NCI-H1092 (cell line): Measurements from ENCODE around the gene ARHGEF28.

Experiments used
- DNase-seq: peaks from one replicate; lab custom pipeline; 2025; lab: John Stamatoyannopoulos, UW

ARHGEF28 gene

GRCh38 chr5:73698011-73698410 lies 72.0 kb downstream of the ARHGEF28 start:
- no peak for DNase-seq

DNA sequence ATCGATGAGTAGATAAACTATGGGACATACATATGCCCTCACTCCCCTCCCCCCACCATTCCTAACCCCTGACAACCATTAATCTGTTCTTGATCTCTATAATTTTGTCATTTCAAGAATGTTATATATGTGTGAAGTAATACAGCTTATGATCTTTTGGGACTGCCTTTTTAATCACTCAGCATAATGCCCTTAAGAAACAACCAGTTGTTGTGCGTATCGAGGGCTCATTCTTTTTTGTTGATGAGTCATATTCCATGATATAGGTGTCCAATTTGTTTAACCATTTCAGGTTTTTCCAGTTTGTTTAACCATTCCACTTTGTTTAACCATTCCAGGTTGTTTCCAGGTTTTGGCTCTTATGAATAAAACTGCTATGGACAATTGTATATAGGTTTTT lies 75.6 kb downstream of the ARHGEF28 start:
- DNase-seq = no peak

- DNase-seq = no peak
Measured at GRCh38 chr5:73702534-73702933, 76.5 kb downstream of the ARHGEF28 start.

- DNase-seq = no peak
Measured at GRCh38 chr5:73702951-73703350, 77.0 kb downstream of the ARHGEF28 start.

DNA sequence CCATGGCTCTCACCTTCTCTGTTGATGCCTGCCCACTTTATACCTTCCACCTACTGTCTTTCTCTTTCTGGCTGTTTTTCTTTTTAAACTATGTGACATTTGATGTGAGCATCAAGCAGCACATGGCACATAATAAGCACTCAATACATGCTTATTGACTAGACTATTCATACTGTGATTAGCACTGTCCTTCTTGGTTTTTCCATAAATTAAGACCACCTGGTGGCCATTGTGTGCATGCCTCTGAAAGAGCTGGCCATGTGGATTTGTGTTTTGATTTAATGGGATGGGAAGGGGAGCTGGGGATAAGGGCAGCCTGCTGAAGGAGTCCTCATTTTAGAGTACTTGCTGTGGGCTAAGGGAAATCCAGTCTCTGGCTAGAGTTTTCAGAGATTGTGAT lies 79.4 kb downstream of the ARHGEF28 start:
- DNase-seq = no peak

DNA sequence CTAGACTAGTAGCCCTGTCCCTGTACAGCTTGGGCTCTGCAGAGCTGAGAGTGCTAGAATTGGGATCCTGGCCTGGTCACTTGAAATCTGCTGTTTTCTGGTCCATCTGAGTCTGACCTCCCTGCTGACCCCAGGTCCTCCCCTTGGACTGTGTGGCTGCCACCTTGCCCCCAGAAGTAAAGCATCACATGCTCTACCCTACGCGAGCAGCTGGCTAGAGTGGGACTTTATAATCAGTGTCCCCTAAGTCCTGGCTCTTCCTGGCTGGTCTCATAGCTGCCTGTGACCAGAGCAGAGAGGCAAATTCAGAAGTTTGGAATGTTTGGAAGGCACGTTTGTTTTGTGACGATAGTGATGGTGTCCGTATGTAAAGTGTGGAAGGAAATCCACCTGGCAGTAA lies 81.0 kb downstream of the ARHGEF28 start:
- no peak for DNase-seq

- DNase-seq = no peak
Measured at GRCh38 chr5:73709536-73710129, 83.6 kb downstream of the ARHGEF28 start.

GRCh38 chr5:73716284-73716808 lies 90.3 kb downstream of the ARHGEF28 start:
- DNase-seq = no peak

GRCh38 chr5:73718762-73719161 lies 92.8 kb downstream of the ARHGEF28 start:
- DNase-seq = no peak

DNA sequence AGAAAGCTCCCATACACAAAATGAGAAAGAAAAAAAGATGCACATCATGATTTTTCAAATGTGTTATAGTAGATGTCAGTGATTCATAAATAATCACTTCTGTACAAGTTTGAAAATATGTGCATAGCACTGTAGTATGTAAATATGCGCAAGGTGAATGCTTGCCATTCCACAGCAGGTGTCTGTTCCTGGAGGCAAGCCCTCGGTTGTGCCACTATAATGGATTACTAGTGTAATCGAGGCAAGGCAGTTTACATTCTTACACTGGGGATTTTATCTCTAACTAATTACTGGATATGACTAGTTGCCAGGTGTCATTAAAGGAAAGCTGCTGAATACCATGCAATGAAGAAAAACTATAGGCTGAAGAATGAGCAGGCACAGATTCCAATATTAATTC lies 93.6 kb downstream of the ARHGEF28 start:
- DNase-seq = no peak

- no peak for DNase-seq
Measured at GRCh38 chr5:73722231-73722630, 96.2 kb downstream of the ARHGEF28 start.

DNA sequence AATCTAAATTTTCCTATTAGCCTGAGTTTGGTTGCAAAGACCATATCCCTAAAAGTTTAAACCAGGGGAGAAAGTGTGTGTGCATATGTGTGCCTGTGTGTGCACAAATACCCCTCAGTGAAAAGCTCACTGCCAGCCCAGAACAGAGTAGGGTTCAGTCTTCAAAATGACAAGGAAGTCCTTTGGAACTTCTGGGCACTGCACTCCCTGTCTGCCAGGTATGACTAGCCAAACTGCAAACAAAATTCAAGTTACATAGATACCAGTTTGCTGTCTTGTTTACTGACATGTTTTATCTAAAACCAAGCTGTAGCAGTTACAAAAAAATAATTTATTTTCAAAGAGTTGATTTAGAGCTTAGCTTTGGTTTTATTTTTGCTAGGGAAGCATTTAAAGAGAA lies 100.1 kb downstream of the ARHGEF28 start:
- DNase-seq = no peak

DNA sequence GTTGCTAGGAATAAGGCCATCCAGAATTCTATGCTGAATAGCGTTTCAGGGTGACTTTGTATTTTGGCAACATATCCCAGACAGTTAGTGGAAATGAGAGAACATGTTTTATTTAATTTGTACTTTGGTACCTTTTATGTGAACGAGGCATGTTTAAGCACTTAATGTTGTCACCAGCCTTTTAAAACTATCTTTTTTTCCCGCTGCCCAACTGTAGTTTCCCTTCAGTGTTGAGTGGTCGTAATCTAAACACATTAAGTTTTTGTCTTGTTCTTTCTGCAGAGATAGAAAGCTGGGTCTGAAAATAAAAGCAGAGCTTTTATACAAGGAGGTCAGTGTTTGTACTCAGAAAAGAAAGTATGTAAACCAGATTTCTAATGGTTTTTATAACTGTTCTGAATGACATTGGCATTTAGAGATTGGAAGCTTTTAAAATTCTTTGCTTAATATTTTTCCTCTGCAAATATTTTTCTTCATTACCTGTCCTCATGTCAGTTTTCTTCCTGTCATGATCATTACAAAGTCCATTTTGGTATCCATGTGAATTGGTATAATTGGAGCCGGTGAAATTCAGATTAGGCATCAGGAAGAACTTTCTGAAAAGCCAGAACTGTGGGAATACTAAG lies 100.7 kb downstream of the ARHGEF28 start:
- DNase-seq = no peak

- DNase-seq = no peak
Measured at GRCh38 chr5:73727470-73727869, 101.5 kb downstream of the ARHGEF28 start.

DNA sequence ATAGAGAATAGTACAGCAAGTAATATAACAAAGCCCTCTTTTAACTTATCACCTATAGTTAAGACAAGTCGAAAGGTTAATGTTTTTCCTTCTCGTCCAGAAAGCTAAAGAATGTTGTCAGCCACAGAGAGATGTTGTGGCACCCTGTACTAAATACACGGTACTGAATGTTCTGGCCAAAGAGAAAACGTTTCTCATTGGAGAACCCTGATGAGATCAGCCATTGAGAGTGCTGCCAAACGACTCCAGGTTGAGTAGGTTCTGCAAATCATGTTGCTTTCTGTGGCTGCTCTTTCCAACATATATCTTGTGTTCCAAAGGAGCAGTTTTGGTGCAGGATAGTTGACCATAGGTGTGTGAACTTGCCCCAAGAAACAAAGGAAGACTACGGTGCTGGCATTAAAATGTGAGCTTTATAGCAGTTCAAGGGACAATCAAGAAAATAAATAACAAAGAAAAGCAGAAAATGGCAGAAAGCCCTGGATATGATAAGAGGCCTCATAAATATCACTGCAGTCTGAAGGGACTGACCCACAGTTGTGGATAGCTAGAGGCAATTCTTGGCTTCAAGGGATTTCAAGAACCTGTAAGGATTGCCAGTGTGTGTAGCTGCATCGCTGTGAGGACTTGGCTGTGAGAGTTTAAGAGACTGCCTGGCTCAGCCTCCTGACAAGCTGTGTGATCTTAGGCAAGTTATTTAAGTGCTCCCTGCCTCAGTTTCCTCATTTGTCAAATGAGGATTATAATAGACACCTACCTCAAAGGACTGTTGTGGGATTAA lies 102.7 kb downstream of the ARHGEF28 start:
- no peak for DNase-seq

DNA sequence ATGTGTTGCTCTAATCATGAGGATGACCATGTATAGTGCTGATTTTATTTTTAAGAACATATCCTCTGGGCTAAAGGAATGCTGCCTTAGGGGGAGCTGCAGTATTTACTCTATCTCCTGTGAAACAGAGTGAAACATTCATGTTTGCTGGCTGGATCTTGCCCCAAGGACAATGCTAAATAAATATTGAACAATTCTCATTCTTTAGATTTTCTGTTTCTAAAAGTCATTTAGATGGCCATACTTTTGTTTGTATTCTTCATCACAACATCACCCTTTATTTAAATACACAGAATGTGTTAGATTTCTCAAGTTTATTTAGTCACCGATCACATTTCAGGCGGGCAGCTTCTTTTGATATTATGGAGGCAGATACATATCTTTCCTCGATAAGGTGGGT lies 103.3 kb downstream of the ARHGEF28 start:
- DNase-seq = no peak

- no peak for DNase-seq
Measured at GRCh38 chr5:73732045-73732444, 106.0 kb downstream of the ARHGEF28 start.

GRCh38 chr5:73733219-73733618 lies 107.2 kb downstream of the ARHGEF28 start:
- DNase-seq = no peak

DNA sequence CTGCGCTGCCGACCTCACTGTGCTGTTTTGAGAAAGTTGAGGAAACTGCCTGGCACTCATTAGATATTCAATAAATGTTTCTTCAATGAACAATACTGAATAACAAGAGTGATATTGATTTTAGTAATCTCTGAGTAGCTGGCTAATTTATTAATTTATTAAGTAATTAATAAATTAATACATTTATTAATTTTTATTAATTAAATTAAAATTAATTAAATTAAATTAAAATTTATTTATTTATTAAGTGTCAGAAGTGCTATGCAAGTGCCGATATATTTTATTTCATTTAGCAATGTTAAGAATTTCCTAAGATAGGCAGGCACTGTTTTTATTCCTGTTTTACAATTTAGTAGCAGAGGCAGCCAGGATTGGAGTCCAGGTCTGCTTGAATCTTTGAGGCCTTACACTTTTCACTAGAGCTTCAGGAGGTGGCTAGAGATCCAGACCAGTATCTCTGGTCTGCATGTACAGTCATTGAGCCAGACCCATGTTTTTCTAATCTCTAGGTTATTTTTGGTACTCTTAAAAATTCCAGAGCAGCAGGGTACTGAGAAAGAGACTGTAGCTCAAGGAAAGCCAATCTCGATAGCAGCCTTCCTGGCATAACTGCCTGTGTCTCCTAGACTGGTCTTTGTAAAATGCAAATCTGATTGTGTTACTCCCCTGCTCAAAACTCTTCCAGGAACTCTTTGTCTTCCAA lies 109.2 kb downstream of the ARHGEF28 start:
- DNase-seq = no peak

GRCh38 chr5:73739650-73740049 lies 113.7 kb downstream of the ARHGEF28 start:
- no peak for DNase-seq

- DNase-seq = no peak
Measured at GRCh38 chr5:73740274-73740790, 114.3 kb downstream of the ARHGEF28 start.

DNA sequence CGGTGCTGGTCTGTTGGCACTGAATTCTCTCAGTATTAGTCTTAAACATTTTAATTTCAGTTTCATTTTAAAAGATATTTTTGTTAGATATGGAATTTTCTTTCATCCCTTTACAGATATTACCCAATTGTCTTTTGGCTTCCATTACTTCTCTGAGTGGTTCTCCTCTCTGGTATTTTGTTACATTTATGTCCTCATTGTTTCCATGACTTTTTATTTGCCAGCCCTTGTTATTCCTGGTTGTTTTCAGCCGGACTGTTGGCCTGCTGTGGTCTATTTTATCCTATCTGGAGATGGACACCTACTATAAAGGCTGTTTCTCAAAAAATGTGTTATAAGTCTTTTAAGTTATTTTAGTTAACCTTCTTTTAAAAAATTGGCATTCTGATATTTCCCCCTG lies 117.2 kb downstream of the ARHGEF28 start:
- DNase-seq = no peak
